GM12891 (cell line): Measurements from ENCODE around the gene ANKRD33B.

Source experiments
- DNase-seq: peaks from one replicate; pipeline ENCODE4 v3.0.0; 2011; ENCODE audit warnings: low spot score; ENCODE audit not compliant: insufficient read length
- FAIRE-seq: peaks from 2 replicates; lab custom pipeline; 2011; peaks lifted over from hg19 to GRCh38; lab: Jason Lieb, UNC
- PAX5 ChIP-seq: IDR thresholded peaks from 2 replicates; pipeline ENCODE4 v1.6.1; 2011; ENCODE audit warnings: low read length, moderate library complexity, mild to moderate bottlenecking; ENCODE audit not compliant: insufficient read depth, severe bottlenecking
- POLR2A ChIP-seq: IDR thresholded peaks from 2 replicates; pipeline ENCODE4 v1.6.1; 2011; ENCODE audit warnings: low read depth, low read length, control low read depth
- POLR2AphosphoS5 ChIP-seq: IDR thresholded peaks from 2 replicates; pipeline ENCODE4 v1.6.1; 2011; ENCODE audit warnings: low read depth, low read length, control low read depth
- POU2F2 ChIP-seq: IDR thresholded peaks from 2 replicates; pipeline ENCODE4 v1.6.1; 2011; ENCODE audit warnings: low read depth, mild to moderate bottlenecking, control low read depth, low read length, moderate library complexity
- SPI1 ChIP-seq: IDR thresholded peaks from 2 replicates; pipeline ENCODE4 v1.6.1; 2011; ENCODE audit warnings: low read depth, low read length, control low read depth
- TAF1 ChIP-seq: IDR thresholded peaks from 2 replicates; pipeline ENCODE4 v1.6.1; 2011; ENCODE audit warnings: low read depth, low read length, control low read depth

The ANKRD33B gene

GRCh38 chr5:10576121-10576789 is 12.4 kb downstream of the ANKRD33B start:
- FAIRE-seq: no peak
- TF ChIP-seq POLR2AphosphoS5: no peak
- no peak for TF ChIP-seq POU2F2
- no peak for DNase-seq

GRCh38 chr5:10576790-10577189 is 12.9 kb downstream of the ANKRD33B start:
- no peak for FAIRE-seq
- TF ChIP-seq SPI1: no peak
- no peak for TF ChIP-seq POU2F2
- TF ChIP-seq POLR2A: no peak
- TF ChIP-seq TAF1: no peak
- TF ChIP-seq PAX5: no peak
- TF ChIP-seq POLR2AphosphoS5: no peak

GRCh38 chr5:10577371-10578292 is 13.8 kb downstream of the ANKRD33B start:
- DNase-seq: no peak
- FAIRE-seq: peak; percentile 48
- TF ChIP-seq SPI1: no peak; the same call in 1 of the 2 replicates
- TF ChIP-seq PAX5: no peak
- TF ChIP-seq POLR2AphosphoS5: no peak
- TF ChIP-seq TAF1: no peak
- no peak for TF ChIP-seq POU2F2
- TF ChIP-seq POLR2A: no peak

More at GRCh38 chr5:10576790-10577189, 12.9 kb downstream of the ANKRD33B start:
- DNase-seq: no peak

GRCh38 chr5:10578293-10578665 is 14.4 kb downstream of the ANKRD33B start:
- DNase-seq (no peak), FAIRE-seq (no peak)
- no peak for TF ChIP-seq POLR2A
- TF ChIP-seq PAX5: no peak
- TF ChIP-seq SPI1: no peak
- no peak for TF ChIP-seq TAF1
- TF ChIP-seq POU2F2: no peak

GRCh38 chr5:10578869-10579268 is 15.0 kb downstream of the ANKRD33B start:
- no peak for FAIRE-seq
- no peak for DNase-seq
- TF ChIP-seq SPI1 (peak; percentile 93), POLR2A (no peak), POLR2AphosphoS5 (no peak), PAX5 (peak; percentile 86)

GRCh38 chr5:10579536-10580521 is 16.0 kb downstream of the ANKRD33B start:
- DNase-seq (no peak), FAIRE-seq (peak; percentile 13)
- TF ChIP-seq POLR2AphosphoS5 (peak; percentile 25; the same call in 1 of the 2 replicates), SPI1 (no peak)

GRCh38 chr5:10580531-10581423 is 16.9 kb downstream of the ANKRD33B start:
- FAIRE-seq (no peak), DNase-seq (no peak)
- TF ChIP-seq POU2F2 (no peak), SPI1 (no peak), PAX5 (no peak), TAF1 (no peak), POLR2A (no peak), POLR2AphosphoS5 (no peak)

GRCh38 chr5:10581424-10581748 is 17.5 kb downstream of the ANKRD33B start:
- no peak for FAIRE-seq

More at GRCh38 chr5:10581424-10581748, 17.5 kb downstream of the ANKRD33B start:
- DNase-seq: no peak
- no peak for TF ChIP-seq POLR2AphosphoS5
- TF ChIP-seq TAF1: no peak
- TF ChIP-seq SPI1: no peak
- no peak for TF ChIP-seq POU2F2
- no peak for TF ChIP-seq POLR2A
- no peak for TF ChIP-seq PAX5
